BE2C (cell line): ENCODE data around the gene C1QTNF3.

Source experiments
- DNase-seq: peaks from one replicate; pipeline ENCODE4 v3.0.0-alpha.2; 2020
- H3K27me3 ChIP-seq: fragments of 250-450 bp; sonication (Bioruptor Pico); 2 replicates; pipeline ENCODE4 v1.5.1; 2020; ENCODE audit warnings: mild to moderate bottlenecking
- H3K36me3 ChIP-seq: fragments of 250-450 bp; sonication (Bioruptor Pico); 2 replicates; pipeline ENCODE4 v1.5.1; 2020; ENCODE audit warnings: mild to moderate bottlenecking
- H3K4me1 ChIP-seq: fragments of 250-450 bp; sonication (Bioruptor Pico); 2 replicates; pipeline ENCODE4 v1.5.1; 2020
- H3K4me3 ChIP-seq: 2 replicates; pipeline ENCODE4 v1.5.1; 2011; ENCODE audit warnings: low read depth, low read length
- H3K9me3 ChIP-seq: fragments of 250-450 bp; sonication (Bioruptor Pico); 2 replicates; pipeline ENCODE4 v1.5.1; 2020
- CTCF ChIP-seq: IDR thresholded peaks from 2 replicates; pipeline ENCODE4 v1.5.1; 2012; ENCODE audit warnings: mild to moderate bottlenecking, low read depth, low read length

Gene C1QTNF3

GRCh38 chr5:34064656-34065055 is 21.6 kb upstream of the C1QTNF3 start:
- no peak for TF ChIP-seq CTCF

GRCh38 chr5:34062419-34062818 is 19.4 kb upstream of the C1QTNF3 start:
- no peaks in the 10 kb centered on the region for H3K9me3 ChIP-seq
- TF ChIP-seq CTCF: no peak
- no peak for DNase-seq
- H3K4me3 ChIP-seq: no peak overlapping the region
- no peaks in the 10 kb centered on the region for H3K27me3 ChIP-seq
- no peaks in the 10 kb centered on the region for H3K36me3 ChIP-seq
- H3K4me1 ChIP-seq: no peaks in the 10 kb centered on the region

More at GRCh38 chr5:34064656-34065055, 21.6 kb upstream of the C1QTNF3 start:
- Histone ChIP-seq H3K27me3 (no peaks in the 10 kb centered on the region), H3K36me3 (no peaks in the 10 kb centered on the region), H3K4me1 (no peaks in the 10 kb centered on the region), H3K9me3 (no peaks in the 10 kb centered on the region), H3K4me3 (no peak overlapping the region)
- DNase-seq: no peak

- DNase-seq: no peak
- Histone ChIP-seq H3K27me3 (no peaks in the 10 kb centered on the region), H3K4me3 (no peak overlapping the region), H3K4me1 (no peaks in the 10 kb centered on the region), H3K36me3 (no peaks in the 10 kb centered on the region), H3K9me3 (no peaks in the 10 kb centered on the region)
- TF ChIP-seq CTCF: no peak
Measured at GRCh38 chr5:34061993-34062392, 19.0 kb upstream of the C1QTNF3 start.

- Histone ChIP-seq H3K27me3 (no peaks in the 10 kb centered on the region), H3K4me1 (no peaks in the 10 kb centered on the region), H3K9me3 (no peaks in the 10 kb centered on the region), H3K36me3 (no peaks in the 10 kb centered on the region), H3K4me3 (no peak overlapping the region)
- DNase-seq: no peak
- no peak for TF ChIP-seq CTCF
Measured at GRCh38 chr5:34059977-34060376, 17.0 kb upstream of the C1QTNF3 start.

- peaks cover 7% of the 10 kb centered on the region for H3K4me1 ChIP-seq
- no peaks in the 10 kb centered on the region for H3K27me3 ChIP-seq
- no peak for TF ChIP-seq CTCF
- no peaks in the 10 kb centered on the region for H3K36me3 ChIP-seq
- no peak for DNase-seq
- H3K9me3 ChIP-seq: no peaks in the 10 kb centered on the region
- no peak overlapping the region for H3K4me3 ChIP-seq
Measured at GRCh38 chr5:34058532-34058931, 15.5 kb upstream of the C1QTNF3 start.

- Histone ChIP-seq H3K4me3 (no peak overlapping the region), H3K27me3 (no peaks in the 10 kb centered on the region), H3K36me3 (no peaks in the 10 kb centered on the region), H3K9me3 (no peaks in the 10 kb centered on the region), H3K4me1 (peaks cover 12% of the 10 kb centered on the region)
- no peak for TF ChIP-seq CTCF
- no peak for DNase-seq
Measured at GRCh38 chr5:34057569-34057968, 14.6 kb upstream of the C1QTNF3 start.
